K562 (cell line): ENCODE measurements around the gene GZF1. TPM values are rescaled to one million over a fixed set of nuclear protein-coding genes. Genes with fewer than 3 reads are reported as not detected.

Source experiments
- ATAC-seq: fragments of 200-7000 bp; cut with Tn5 transposase; 3 replicates; pipeline ENCODE4 v1.9.1; 2020; ENCODE audit warnings: moderate library complexity
- BruUV-seq: library from RNA; stranded (reverse); fragments of 400-500 nt; replicated peaks from 2 replicates; lab custom pipeline; 2021; lab: Mats Ljungman, UMichigan
- CTCF ChIA-PET: fragments of 300-600 bp; formaldehyde crosslinking; extraction: SDS; loops from one replicate; lab custom pipeline; 2021; ENCODE audit warnings: low intra/inter-chr PET ratio; lab: Yijun Ruan, JAX
- POLR2A ChIA-PET: fragments of 300-600, 350-650 bp; sonication (Branson Sonifier 250); formaldehyde crosslinking; extraction: SDS; loops from one replicate; lab custom pipeline; 2021; ENCODE audit warnings: antibody characterized with exemption, inconsistent platforms; lab: Yijun Ruan, JAX
- DNase-seq, 4 experiments: peaks; one replicate each; pipeline versions ENCODE4 v3.0.0 to v3.0.0-alpha.2; 2011 to 2018; ENCODE audit warnings: low spot score in 3 of 4, mixed read lengths in 3 of 4; ENCODE audit errors: extremely low read depth in 1 of 4
- FAIRE-seq: peaks from 2 replicates; lab custom pipeline; 2011; peaks lifted over from hg19 to GRCh38; lab: Jason Lieb, UNC
- H2AFZ ChIP-seq: 2 replicates; pipeline ENCODE4 v1.6.0; 2011; ENCODE audit warnings: low read depth, low read length, control low read depth, inconsistent platforms
- H3K27ac ChIP-seq: fragments of 200-600 bp; 3 replicates; pipeline ENCODE4 v1.8.0; 2011; ENCODE audit warnings: low read depth, mild to moderate bottlenecking, control low read depth, inconsistent platforms, low read length, moderate library complexity, mixed read lengths; ENCODE audit errors: extremely low read depth
- H3K27me3 ChIP-seq, 2 experiments: fragments of 300-600 bp in 1 of 2; 2 replicates in 1 of 2; 3 replicates in 1 of 2; pipeline versions ENCODE4 v1.6.0 to v1.8.0; 2011; ENCODE audit warnings: inconsistent platforms in 2 of 2, low read length in 2 of 2, mild to moderate bottlenecking in 1 of 2, mixed read lengths in 1 of 2, moderate library complexity in 1 of 2; ENCODE audit not compliant: control insufficient read depth in 2 of 2, insufficient read depth in 2 of 2
- H3K36me3 ChIP-seq: fragments of 300-600 bp; 3 replicates; pipeline ENCODE4 v1.8.0; 2011; ENCODE audit warnings: mild to moderate bottlenecking, low read length, inconsistent platforms; ENCODE audit not compliant: control insufficient read depth, insufficient read depth
- H3K4me1 ChIP-seq, 2 experiments: fragments of 200-600 bp in 1 of 2; replicated peaks in 1 of 2; 2 replicates in 1 of 2; 3 replicates in 1 of 2; pipeline versions ENCODE4 v1.5.1 to v1.8.0; 2011; ENCODE audit warnings: inconsistent platforms in 2 of 2, low read length in 2 of 2, mild to moderate bottlenecking in 1 of 2, mixed read lengths in 1 of 2, moderate library complexity in 1 of 2; ENCODE audit not compliant: control insufficient read depth in 2 of 2, insufficient read depth in 2 of 2
- H3K4me2 ChIP-seq: 2 replicates; pipeline ENCODE4 v1.6.1; 2011; ENCODE audit warnings: low read length, control low read depth, inconsistent platforms, mixed read lengths; ENCODE audit not compliant: insufficient read depth
- H3K4me3 ChIP-seq: fragments of 200-600 bp; sonication (generic), shearing (Covaris generic); 2 replicates; pipeline ENCODE4 v1.5.1; 2016; ENCODE audit warnings: control low read depth, inconsistent platforms
- H3K79me2 ChIP-seq: fragments of 200-600 bp; 3 replicates; pipeline ENCODE4 v1.8.0; 2011; ENCODE audit warnings: low read length, inconsistent platforms; ENCODE audit not compliant: control insufficient read depth, insufficient read depth
- H3K9ac ChIP-seq, 2 experiments: 2 replicates each; pipeline versions ENCODE4 v1.6.0 to v1.6.1; 2011; ENCODE audit warnings: low read depth in 2 of 2, low read length in 2 of 2, control low read depth in 1 of 2, inconsistent platforms in 1 of 2, mild to moderate bottlenecking in 1 of 2, mixed read lengths in 1 of 2; ENCODE audit not compliant: insufficient read depth in 1 of 2
- H3K9me1 ChIP-seq: one replicate; pipeline ENCODE4 v1.6.0; 2011; ENCODE audit warnings: inconsistent platforms, mild to moderate bottlenecking, low read length, moderate library complexity; ENCODE audit not compliant: control insufficient read depth, insufficient read depth
- H3K9me3 ChIP-seq: replicated peaks from 2 replicates; pipeline ENCODE4 v1.5.1; 2011; ENCODE audit warnings: low read depth, low read length, inconsistent platforms; ENCODE audit not compliant: control insufficient read depth, insufficient read depth
- H4K20me1 ChIP-seq: replicated peaks from 2 replicates; pipeline ENCODE4 v1.6.1; 2011; ENCODE audit warnings: low read length, inconsistent platforms, mixed read lengths; ENCODE audit not compliant: control insufficient read depth, insufficient read depth
- SMARCA4 ChIP-seq: fragments of 450-650 bp; IDR thresholded peaks from 2 replicates; pipeline ENCODE4 v1.6.1; 2016
- ZNF274 ChIP-seq: IDR thresholded peaks from 2 replicates; pipeline ENCODE4 v1.6.1; 2011; ENCODE audit warnings: low read depth, mild to moderate bottlenecking, low read length, moderate library complexity, borderline replicate concordance
- WGBS: fragments of 100-300 bp; shearing (Covaris generic); methylation state at CpG from one replicate; pipeline ENCODE4 v1.1.6; 2016; ENCODE audit warnings: low coverage, mixed read lengths; ENCODE audit not compliant: insufficient coverage; ENCODE audit errors: missing lambda C conversion rate; 5-methylcytosine and 5-hydroxymethylcytosine counted together
- in situ Hi-C: fragments of 300-500 bp; cut with MboI; formaldehyde crosslinking; loops from 4 replicates; pipeline ENCODE4 v1.15.0; 2018; ENCODE audit warnings: inconsistent platforms, mixed read lengths
- intact Hi-C: fragments of 100-400 bp; cut with micrococcal nuclease; formaldehyde crosslinking; loops from 2 replicates; pipeline ENCODE4 v1.14.2; 2022
- polyA plus RNA-seq, 8 experiments: library from polyadenylated mRNA; depleted of rRNA in 4 of 8; stranded (reverse) in 5 of 8; unstranded in 3 of 8; fragments of >200 nt; fragmentation: Nextera tagmentation in 2 of 8; fragmentation: Illumina TruSeq in 1 of 8; extraction: Ambion mirVana in 2 of 8; extraction: Trizol in 1 of 8; gene quantifications; 2 replicates each; pipeline versions ENCODE4 v1.2.1 to v1.2.3, GENCODE V29; 2011 to 2014; ENCODE audit warnings: inconsistent platforms in 1 of 8, missing spikeins in 1 of 8
- total RNA-seq, 7 experiments: library from RNA; depleted of rRNA in 6 of 7; stranded (reverse); fragments of >200 nt in 6 of 7; fragmentation: Illumina TruSeq in 2 of 7; extraction: Trizol in 2 of 7; gene quantifications; 2 replicates each; pipeline versions ENCODE4 v1.2.1 to v1.2.3, GENCODE V29; 2011 to 2021; ENCODE audit warnings: low replicate concordance in 1 of 7
- TF ChIP-seq, protein P1 (sequence below): sonication (generic); IDR thresholded peaks from 2 replicates; pipeline ENCODE4 v1.6.1; 2016

The GZF1 gene
- total and polyA plus RNA-seq, 9 of the 15 experiments (the other 6 are each of a cell fraction or from before 2014, with no cell fraction given) = 1.2 to 15.7 (median 7.4) TPM

DNA sequence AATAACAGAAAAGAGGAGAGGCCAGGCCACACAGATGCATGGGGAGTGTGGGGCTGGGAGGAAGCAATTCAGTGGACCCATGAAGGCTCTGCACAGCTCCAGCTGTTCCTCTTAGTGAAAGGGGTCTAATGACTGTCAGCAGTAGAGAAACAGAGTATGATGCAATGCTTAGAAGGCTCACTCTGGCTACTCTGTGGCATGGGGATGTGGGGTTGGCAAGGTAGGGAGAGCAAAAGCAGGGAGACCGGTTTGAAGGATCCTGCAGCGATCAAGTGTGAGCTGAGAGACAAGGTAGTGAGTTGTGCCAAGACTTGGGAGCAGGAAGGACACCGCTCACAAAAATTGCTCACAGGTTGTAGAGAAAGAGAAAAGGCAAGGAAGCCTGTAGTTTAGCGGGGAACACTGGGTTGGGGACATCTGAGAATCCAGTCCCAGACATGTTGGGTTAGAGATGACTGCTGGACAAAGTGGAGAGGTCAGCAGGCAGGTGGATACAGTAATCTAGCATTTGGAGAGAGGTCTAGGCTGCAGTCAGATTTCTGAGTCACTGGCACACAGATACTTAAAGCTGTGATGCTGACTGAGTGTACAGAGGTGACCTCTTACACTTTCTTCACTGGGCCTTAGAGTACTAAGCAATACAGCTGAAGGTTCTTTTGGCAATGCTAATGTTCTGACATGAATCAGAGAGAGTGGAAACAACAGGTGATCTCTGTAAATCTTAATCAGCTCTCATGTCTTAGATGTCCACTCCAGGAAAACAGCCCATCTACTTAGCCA, 32.2 kb downstream of the GZF1 start:
- CTCF ChIA-PET = no interaction called here
- in situ Hi-C loops = no loop called here
- no peak for FAIRE-seq
- Histone ChIP-seq H3K9me3 (no peaks in the 10 kb centered on the region), H3K27me3 (no peaks in the 10 kb centered on the region)
- intact Hi-C loops = no loop called here
- ATAC-seq = no peak
- 93% methylated on average over 4 of the region's 4 CpGs for WGBS
- DNase-seq = no peak
- no peak for TF ChIP-seq ZNF274
- TF ChIP-seq, protein P1, sequence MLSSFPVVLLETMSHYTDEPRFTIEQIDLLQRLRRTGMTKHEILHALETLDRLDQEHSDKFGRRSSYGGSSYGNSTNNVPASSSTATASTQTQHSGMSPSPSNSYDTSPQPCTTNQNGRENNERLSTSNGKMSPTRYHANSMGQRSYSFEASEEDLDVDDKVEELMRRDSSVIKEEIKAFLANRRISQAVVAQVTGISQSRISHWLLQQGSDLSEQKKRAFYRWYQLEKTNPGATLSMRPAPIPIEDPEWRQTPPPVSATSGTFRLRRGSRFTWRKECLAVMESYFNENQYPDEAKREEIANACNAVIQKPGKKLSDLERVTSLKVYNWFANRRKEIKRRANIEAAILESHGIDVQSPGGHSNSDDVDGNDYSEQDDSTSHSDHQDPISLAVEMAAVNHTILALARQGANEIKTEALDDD = no peak
- no peak for TF ChIP-seq SMARCA4
- TF ChIP-seq, all 486 proteins: peak for 0
- Histone ChIP-seq H3K27ac (no peak overlapping the region), H2AFZ (no peak overlapping the region), H3K4me1 (no peaks in the 10 kb centered on the region), H4K20me1 (no peaks in the 10 kb centered on the region), H3K79me2 (peaks cover 10% of the 10 kb centered on the region; the same call in 1 of the 3 replicates), H3K9me1 (no peaks in the 10 kb centered on the region), H3K4me3 (no peak overlapping the region), H3K4me2 (no peak overlapping the region), H3K9ac (no peak overlapping the region), H3K36me3 (peaks cover 63% of the 10 kb centered on the region)
- no TSS peak for BruUV-seq
- POLR2A ChIA-PET = interaction anchor here (1.2 kb wide), 1 partner anchor 8 kb away, joined by 3 read pairs; no protein-coding TSS in a partner anchor
